Keratinocyte (primary cell): ENCODE measurements around the gene NEUROD2. TPM values are rescaled to one million over a fixed set of nuclear protein-coding genes. Genes with fewer than 3 reads are reported as not detected.

Source experiments
- DNase-seq: peaks from one replicate; pipeline ENCODE4 v3.0.0-alpha.2; 2011; ENCODE audit warnings: low read depth, missing footprints, low spot score
- FAIRE-seq: peaks from 2 replicates; lab custom pipeline; 2011; peaks lifted over from hg19 to GRCh38; lab: Jason Lieb, UNC
- H2AFZ ChIP-seq: 2 replicates; pipeline ENCODE4 v1.6.0; 2012; ENCODE audit warnings: low read length, control low read depth, inconsistent platforms; ENCODE audit not compliant: control insufficient read depth
- H3K27ac ChIP-seq: 2 replicates; pipeline ENCODE4 v1.5.1; 2011; ENCODE audit warnings: low read length; ENCODE audit not compliant: control insufficient read depth, insufficient read depth
- H3K27me3 ChIP-seq: 3 replicates; pipeline ENCODE4 v1.6.0; 2011; ENCODE audit warnings: low read length; ENCODE audit not compliant: control insufficient read depth, insufficient read depth; ENCODE audit errors: extremely low read depth
- H3K36me3 ChIP-seq, 2 experiments: 2 replicates in 1 of 2; 3 replicates in 1 of 2; pipeline ENCODE4 v1.5.1; 2011; ENCODE audit warnings: low read length in 2 of 2, mild to moderate bottlenecking in 1 of 2; ENCODE audit not compliant: control insufficient read depth in 2 of 2, insufficient read depth in 2 of 2; ENCODE audit errors: extremely low read depth in 1 of 2
- H3K4me1 ChIP-seq: 3 replicates; pipeline ENCODE4 v1.5.1; 2011; ENCODE audit warnings: low read length; ENCODE audit not compliant: control insufficient read depth, insufficient read depth; ENCODE audit errors: extremely low read depth
- H3K4me2 ChIP-seq: 3 replicates; pipeline ENCODE4 v1.6.0; 2011; ENCODE audit warnings: low read depth, low read length; ENCODE audit not compliant: control insufficient read depth, insufficient read depth; ENCODE audit errors: extremely low read depth
- H3K4me3 ChIP-seq, 3 experiments: fragments of 200-600 bp in 1 of 3; sonication (generic) in 1 of 3; 2 replicates in 2 of 3; 3 replicates in 1 of 3; pipeline ENCODE4 v1.5.1; 2011 to 2016; ENCODE audit warnings: low read length in 3 of 3, mild to moderate bottlenecking in 3 of 3, control low read depth in 2 of 3, inconsistent platforms in 1 of 3, low read depth in 1 of 3, mixed read lengths in 1 of 3, mixed run types in 1 of 3, moderate library complexity in 1 of 3; ENCODE audit not compliant: control insufficient read depth in 2 of 3, insufficient read depth in 2 of 3; ENCODE audit errors: extremely low read depth in 1 of 3
- H3K79me2 ChIP-seq: 2 replicates; pipeline ENCODE4 v1.6.0; 2012; ENCODE audit warnings: low read length; ENCODE audit not compliant: control insufficient read depth, insufficient read depth
- H3K9ac ChIP-seq: 3 replicates; pipeline ENCODE4 v1.6.0; 2011; ENCODE audit warnings: low read length; ENCODE audit not compliant: control insufficient read depth, insufficient read depth; ENCODE audit errors: extremely low read depth
- H3K9me1 ChIP-seq: 3 replicates; pipeline ENCODE4 v1.6.0; 2011; ENCODE audit warnings: low read length; ENCODE audit not compliant: control insufficient read depth, insufficient read depth; ENCODE audit errors: extremely low read depth
- H3K9me3 ChIP-seq: 2 replicates; pipeline ENCODE4 v1.5.1; 2012; ENCODE audit warnings: low read depth, low read length; ENCODE audit not compliant: control insufficient read depth
- H4K20me1 ChIP-seq: 3 replicates; pipeline ENCODE4 v1.6.0; 2011; ENCODE audit warnings: low read length; ENCODE audit not compliant: control insufficient read depth, insufficient read depth; ENCODE audit errors: extremely low read depth
- EZH2 ChIP-seq: IDR thresholded peaks from one replicate; pipeline ENCODE4 v1.6.1; 2012; ENCODE audit warnings: inconsistent platforms, mild to moderate bottlenecking, low read length, moderate library complexity
- dilution Hi-C: fragments of 300-500 bp; cut with MboI; formaldehyde crosslinking; loops from one replicate; pipeline ENCODE4 v1.7.0; 2020; ENCODE audit warnings: low sequenced_read_pairs; ENCODE audit not compliant: extremely low pct_ligation_motif_present
- polyA plus RNA-seq, 5 experiments: library from polyadenylated mRNA; depleted of rRNA in 3 of 5; stranded (reverse) in 3 of 5; stranded (forward) in 1 of 5; unstranded in 1 of 5; fragments of >200 nt; gene quantifications; 1 replicate in 1 of 5; 2 replicates in 3 of 5; 3 replicates in 1 of 5; pipeline versions ENCODE4 v1.2.1 to v1.2.3, GENCODE V29; 2011 to 2012; ENCODE audit warnings: missing spikeins in 2 of 5, low read depth in 1 of 5, low replicate concordance in 1 of 5
- TF ChIP-seq, protein P1 (sequence below), 3 experiments: IDR thresholded peaks in 1 of 3; conservative IDR thresholded peaks in 1 of 3; optimal IDR thresholded peaks in 1 of 3; 2 replicates in 2 of 3; 3 replicates in 1 of 3; pipeline versions ENCODE3 to v1.5.1; 2011; ENCODE audit warnings: low read length in 3 of 3, mild to moderate bottlenecking in 3 of 3, moderate library complexity in 2 of 3, control low read depth in 1 of 3, inconsistent platforms in 1 of 3; ENCODE audit not compliant: insufficient read depth in 2 of 3; ENCODE audit errors: extremely low read depth in 1 of 3

The NEUROD2 gene
- polyA plus RNA-seq, 1 donor (not counting 4 experiments of a cell fraction or from before 2014, with no cell fraction given): not detected

DNA sequence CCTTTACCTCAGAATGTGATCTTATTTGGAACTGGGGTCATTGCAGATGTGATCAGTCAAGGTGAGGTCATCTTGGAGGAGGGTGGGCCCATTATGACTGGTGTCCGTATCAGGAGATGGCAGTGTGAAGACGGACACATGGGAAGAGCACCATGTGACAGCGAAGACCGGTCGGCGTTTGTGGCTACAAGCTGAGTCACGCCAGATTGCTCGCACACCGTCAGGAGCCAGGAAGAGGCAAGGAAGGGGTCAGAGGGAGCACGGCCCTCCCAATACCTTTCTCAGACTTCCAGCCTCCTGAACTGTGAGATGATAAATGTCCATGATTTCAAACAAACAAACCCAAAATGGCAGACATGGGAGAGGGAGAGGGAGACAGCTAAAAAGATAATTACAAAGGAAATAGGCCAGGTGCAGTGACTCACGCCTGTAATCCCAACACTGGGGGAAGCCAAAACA lies 42.4 kb upstream of the NEUROD2 start:
- TF ChIP-seq EZH2: no peak
- TF ChIP-seq, protein P1, sequence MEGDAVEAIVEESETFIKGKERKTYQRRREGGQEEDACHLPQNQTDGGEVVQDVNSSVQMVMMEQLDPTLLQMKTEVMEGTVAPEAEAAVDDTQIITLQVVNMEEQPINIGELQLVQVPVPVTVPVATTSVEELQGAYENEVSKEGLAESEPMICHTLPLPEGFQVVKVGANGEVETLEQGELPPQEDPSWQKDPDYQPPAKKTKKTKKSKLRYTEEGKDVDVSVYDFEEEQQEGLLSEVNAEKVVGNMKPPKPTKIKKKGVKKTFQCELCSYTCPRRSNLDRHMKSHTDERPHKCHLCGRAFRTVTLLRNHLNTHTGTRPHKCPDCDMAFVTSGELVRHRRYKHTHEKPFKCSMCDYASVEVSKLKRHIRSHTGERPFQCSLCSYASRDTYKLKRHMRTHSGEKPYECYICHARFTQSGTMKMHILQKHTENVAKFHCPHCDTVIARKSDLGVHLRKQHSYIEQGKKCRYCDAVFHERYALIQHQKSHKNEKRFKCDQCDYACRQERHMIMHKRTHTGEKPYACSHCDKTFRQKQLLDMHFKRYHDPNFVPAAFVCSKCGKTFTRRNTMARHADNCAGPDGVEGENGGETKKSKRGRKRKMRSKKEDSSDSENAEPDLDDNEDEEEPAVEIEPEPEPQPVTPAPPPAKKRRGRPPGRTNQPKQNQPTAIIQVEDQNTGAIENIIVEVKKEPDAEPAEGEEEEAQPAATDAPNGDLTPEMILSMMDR (optimal IDR thresholded peaks at IDR 0.05 in 1 of 3, IDR thresholded peaks at IDR 0.05 in 1 of 3, conservative IDR thresholded peaks at IDR 0.05 in 1 of 3; ENCODE audit: extremely low read depth in 1 of 3, insufficient read depth in 2 of 3, low read length in 3 of 3): no peak
- Histone ChIP-seq H3K9me1 (no peaks in the 10 kb centered on the region), H4K20me1 (peaks cover 6% of the 10 kb centered on the region), H3K4me3 (no peak overlapping the region), H3K27me3 (no peaks in the 10 kb centered on the region), H3K27ac (no peak overlapping the region), H3K4me1 (no peaks in the 10 kb centered on the region), H3K4me2 (no peak overlapping the region), H3K9me3 (no peaks in the 10 kb centered on the region), H3K79me2 (peaks cover 7% of the 10 kb centered on the region), H3K9ac (no peak overlapping the region), H3K36me3 (peaks cover 0 to 3% of the 10 kb centered on the region in 2 experiments), H2AFZ (no peak overlapping the region)
- FAIRE-seq (no peak), DNase-seq (no peak)
- dilution Hi-C loops: no loop called here

DNA sequence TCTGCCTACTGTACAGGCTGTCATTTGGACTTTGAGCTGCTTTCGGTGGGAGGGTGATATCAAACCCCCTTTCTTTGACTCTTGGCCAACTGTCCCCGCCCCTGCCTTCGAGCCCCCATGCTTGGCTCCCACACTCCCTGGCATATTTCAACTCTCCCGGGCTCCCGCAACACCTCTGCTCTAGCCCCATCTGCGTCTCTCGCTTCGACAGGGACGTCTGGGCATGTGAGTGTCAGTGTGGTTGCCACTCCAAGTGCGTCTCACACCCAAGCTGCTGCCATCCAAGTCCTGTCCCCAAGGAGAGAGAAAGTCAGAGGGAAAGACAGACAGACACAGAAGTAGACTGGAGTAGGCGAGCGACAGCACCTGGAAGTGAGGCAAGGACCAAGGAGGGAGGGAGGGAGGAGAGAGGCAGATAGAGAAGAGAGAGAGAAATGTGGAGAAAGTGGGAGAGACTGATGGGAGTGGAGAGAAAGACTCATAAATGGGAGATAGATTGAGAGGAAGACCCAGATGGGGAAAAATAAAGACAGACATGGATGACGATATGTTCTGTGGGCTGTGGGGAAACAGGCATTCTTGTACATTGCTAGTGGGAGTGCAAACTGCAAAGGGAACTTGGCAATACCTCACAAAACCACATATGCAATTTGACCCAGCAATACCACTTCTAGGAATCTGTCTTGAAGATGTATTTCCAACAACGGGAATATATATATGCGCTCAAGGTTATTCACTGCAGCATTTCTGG lies 41.1 kb upstream of the NEUROD2 start:
- dilution Hi-C loops: no loop called here
- peaks cover 4% of the 10 kb centered on the region for H4K20me1 ChIP-seq

More for the DNA sequence above, 41.1 kb upstream of the NEUROD2 start:
- H3K9me1 ChIP-seq: no peaks in the 10 kb centered on the region
- H3K36me3 ChIP-seq: peaks cover 0 to 3% of the 10 kb centered on the region in 2 experiments
- no peaks in the 10 kb centered on the region for H3K27me3 ChIP-seq
- H3K9ac ChIP-seq: no peak overlapping the region
- peaks cover 2% of the 10 kb centered on the region for H3K4me1 ChIP-seq
- H2AFZ ChIP-seq: no peak overlapping the region
- DNase-seq (no peak), FAIRE-seq (no peak)
- no peak overlapping the region for H3K27ac ChIP-seq
- H3K4me3 ChIP-seq: no peak overlapping the region
- no peak overlapping the region for H3K4me2 ChIP-seq
- H3K9me3 ChIP-seq: no peaks in the 10 kb centered on the region
- peaks cover 15% of the 10 kb centered on the region for H3K79me2 ChIP-seq
- TF ChIP-seq EZH2: no peak
- TF ChIP-seq, protein P1 (optimal IDR thresholded peaks at IDR 0.05 in 1 of 3, IDR thresholded peaks at IDR 0.05 in 1 of 3, conservative IDR thresholded peaks at IDR 0.05 in 1 of 3; ENCODE audit: extremely low read depth in 1 of 3, insufficient read depth in 2 of 3, low read length in 3 of 3): no peak
